Nephron progenitor cell (in vitro differentiated cells): ENCODE results near the gene UNC45A.
A peak's percentile ranks its signal among the peaks of the same experiment; 100 is the strongest.

Experiments
- DNase-seq: peaks from one replicate; pipeline ENCODE4 v3.0.0; 2021
- H3K27ac Mint-ChIP-seq: 2 replicates; pipeline ENCODE4 v1.8.0; 2021; ENCODE audit warnings: mild to moderate bottlenecking, moderate library complexity, mixed read lengths
- H3K27me3 Mint-ChIP-seq: 2 replicates; pipeline ENCODE4 v1.8.0; 2021; ENCODE audit warnings: mild to moderate bottlenecking, low read depth, mixed read lengths; ENCODE audit not compliant: poor library complexity
- H3K36me3 Mint-ChIP-seq: 2 replicates; pipeline ENCODE4 v1.8.0; 2021; ENCODE audit warnings: low read depth, mixed read lengths
- H3K4me1 Mint-ChIP-seq: 2 replicates; pipeline ENCODE4 v1.8.0; 2021; ENCODE audit warnings: mixed read lengths
- H3K4me3 Mint-ChIP-seq: 2 replicates; pipeline ENCODE4 v1.8.0; 2021; ENCODE audit warnings: mild to moderate bottlenecking, moderate library complexity, mixed read lengths
- H3K9me3 Mint-ChIP-seq: 2 replicates; pipeline ENCODE4 v1.8.0; 2021; ENCODE audit warnings: mild to moderate bottlenecking, moderate library complexity, mixed read lengths
- TF ChIP-seq, protein P1 (sequence below): fragments of 200-600 bp; sonication (generic); IDR thresholded peaks from 2 replicates; pipeline ENCODE4 v1.5.0; 2021; ENCODE audit warnings: antibody characterized with exemption

The UNC45A gene

GRCh38 chr15:90974216-90974615 is 39.1 kb downstream of the UNC45A start:
- no peak for DNase-seq
- H3K27me3 Mint-ChIP-seq, result no peaks in the 10 kb centered on the region
- H3K4me3 Mint-ChIP-seq, result no peak overlapping the region
- TF ChIP-seq, protein P1, sequence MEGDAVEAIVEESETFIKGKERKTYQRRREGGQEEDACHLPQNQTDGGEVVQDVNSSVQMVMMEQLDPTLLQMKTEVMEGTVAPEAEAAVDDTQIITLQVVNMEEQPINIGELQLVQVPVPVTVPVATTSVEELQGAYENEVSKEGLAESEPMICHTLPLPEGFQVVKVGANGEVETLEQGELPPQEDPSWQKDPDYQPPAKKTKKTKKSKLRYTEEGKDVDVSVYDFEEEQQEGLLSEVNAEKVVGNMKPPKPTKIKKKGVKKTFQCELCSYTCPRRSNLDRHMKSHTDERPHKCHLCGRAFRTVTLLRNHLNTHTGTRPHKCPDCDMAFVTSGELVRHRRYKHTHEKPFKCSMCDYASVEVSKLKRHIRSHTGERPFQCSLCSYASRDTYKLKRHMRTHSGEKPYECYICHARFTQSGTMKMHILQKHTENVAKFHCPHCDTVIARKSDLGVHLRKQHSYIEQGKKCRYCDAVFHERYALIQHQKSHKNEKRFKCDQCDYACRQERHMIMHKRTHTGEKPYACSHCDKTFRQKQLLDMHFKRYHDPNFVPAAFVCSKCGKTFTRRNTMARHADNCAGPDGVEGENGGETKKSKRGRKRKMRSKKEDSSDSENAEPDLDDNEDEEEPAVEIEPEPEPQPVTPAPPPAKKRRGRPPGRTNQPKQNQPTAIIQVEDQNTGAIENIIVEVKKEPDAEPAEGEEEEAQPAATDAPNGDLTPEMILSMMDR, result no peak
- no peaks in the 10 kb centered on the region for H3K9me3 Mint-ChIP-seq
- H3K27ac Mint-ChIP-seq, result peak overlapping the region; percentile 9
- H3K36me3 Mint-ChIP-seq, result peaks cover 64% of the 10 kb centered on the region
- no peaks in the 10 kb centered on the region for H3K4me1 Mint-ChIP-seq

GRCh38 chr15:90979582-90979981 is 44.5 kb downstream of the UNC45A start:
- Mint-ChIP-seq H3K36me3 (peaks cover 83% of the 10 kb centered on the region), H3K4me1 (no peaks in the 10 kb centered on the region), H3K27ac (no peak overlapping the region), H3K4me3 (no peak overlapping the region), H3K9me3 (no peaks in the 10 kb centered on the region), H3K27me3 (no peaks in the 10 kb centered on the region)
- TF ChIP-seq, protein P1, result no peak
- DNase-seq, result no peak

DNA sequence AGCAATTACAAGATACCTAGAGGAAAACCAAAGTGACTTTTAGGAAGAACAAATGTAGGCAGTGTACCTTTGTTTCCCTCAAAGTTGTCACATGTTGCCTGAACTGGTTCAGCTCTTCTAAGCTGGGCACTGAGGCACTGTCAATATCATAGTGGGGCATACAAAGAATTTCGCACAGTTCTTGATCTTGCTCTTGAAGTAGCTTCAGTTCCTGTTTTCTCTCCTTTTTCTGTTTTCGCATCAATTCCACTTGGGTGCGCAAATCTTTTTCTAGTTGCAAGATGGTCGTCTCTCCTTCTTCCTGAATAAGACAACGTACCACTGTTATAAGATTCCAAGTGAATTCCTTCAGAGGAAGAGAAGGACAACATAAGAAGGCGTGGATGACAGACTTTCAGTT is 46.6 kb downstream of the UNC45A start:
- H3K36me3 Mint-ChIP-seq, result peaks cover 76% of the 10 kb centered on the region
- H3K27me3 Mint-ChIP-seq, result no peaks in the 10 kb centered on the region
- DNase-seq, result no peak
- TF ChIP-seq, protein P1, result no peak
- H3K27ac Mint-ChIP-seq, result peak overlapping the region; percentile 16
- H3K4me3 Mint-ChIP-seq, result no peak overlapping the region
- no peaks in the 10 kb centered on the region for H3K4me1 Mint-ChIP-seq
- H3K9me3 Mint-ChIP-seq, result no peaks in the 10 kb centered on the region

DNA sequence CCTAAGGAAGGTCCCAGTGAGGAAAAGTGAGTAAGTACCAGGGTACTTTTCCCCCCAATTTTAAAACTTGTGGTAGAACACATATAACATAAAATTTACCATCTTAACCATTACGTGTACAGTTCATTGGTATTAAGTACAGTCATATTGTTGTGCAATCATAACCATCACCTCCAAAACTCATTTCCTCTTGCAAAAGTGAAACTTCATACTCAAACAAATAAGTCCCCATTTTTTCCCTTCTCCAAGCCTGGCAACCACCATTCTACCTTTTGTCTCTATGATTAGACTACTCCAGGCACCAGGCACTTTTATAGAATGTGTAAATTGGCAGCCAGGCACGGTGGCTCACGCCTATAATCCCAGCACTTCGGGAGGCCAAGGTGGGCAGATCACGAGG is 47.0 kb downstream of the UNC45A start:
- Mint-ChIP-seq H3K4me3 (no peak overlapping the region), H3K9me3 (no peaks in the 10 kb centered on the region), H3K27ac (no peak overlapping the region), H3K27me3 (no peaks in the 10 kb centered on the region), H3K4me1 (no peaks in the 10 kb centered on the region), H3K36me3 (peaks cover 72% of the 10 kb centered on the region)
- TF ChIP-seq, protein P1, result no peak
- DNase-seq, result no peak

DNA sequence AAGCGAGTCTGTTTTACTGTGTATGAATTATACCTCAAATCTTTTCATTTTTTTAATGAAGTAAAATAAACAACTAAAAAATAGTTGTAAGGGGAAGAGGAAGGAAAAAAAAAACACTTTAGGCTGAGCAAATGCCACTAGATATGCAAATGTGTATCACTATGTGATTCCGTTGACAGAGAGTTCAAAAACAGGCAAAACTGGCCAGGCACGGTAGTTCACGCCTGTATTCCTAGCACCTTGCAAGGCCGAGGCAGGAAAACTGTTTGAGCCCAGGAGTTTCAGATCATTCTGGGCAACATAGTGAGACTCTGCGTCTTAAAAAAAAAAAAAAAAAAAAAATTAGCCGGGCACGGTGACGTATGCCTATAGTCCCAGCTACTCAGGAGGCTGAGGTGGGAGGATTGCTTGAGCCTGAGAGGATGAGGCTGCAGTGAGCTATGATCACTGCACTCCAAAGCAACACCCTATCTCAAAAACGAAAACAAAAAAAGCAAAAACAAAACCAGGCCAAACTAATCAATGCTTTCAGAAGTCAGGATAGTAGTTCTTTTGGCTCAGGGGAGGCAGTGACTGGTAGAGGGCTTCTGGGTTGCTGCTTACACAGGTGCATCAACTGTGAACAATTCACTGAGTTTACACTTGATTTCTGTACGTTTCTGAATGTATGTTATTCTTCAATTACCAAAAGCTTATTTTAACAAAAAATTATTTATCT is 51.9 kb downstream of the UNC45A start:
- no peak for DNase-seq
- TF ChIP-seq, protein P1, result no peak
- Mint-ChIP-seq H3K27ac (no peak overlapping the region), H3K36me3 (peaks cover 37% of the 10 kb centered on the region), H3K27me3 (no peaks in the 10 kb centered on the region), H3K4me1 (peaks cover 22% of the 10 kb centered on the region), H3K9me3 (no peaks in the 10 kb centered on the region), H3K4me3 (no peak overlapping the region)

GRCh38 chr15:90987561-90988141 is 52.6 kb downstream of the UNC45A start:
- no peaks in the 10 kb centered on the region for H3K9me3 Mint-ChIP-seq
- no peak for DNase-seq
- TF ChIP-seq, protein P1, result no peak
- peak overlapping the region; percentile 33 for H3K27ac Mint-ChIP-seq
- no peak overlapping the region for H3K4me3 Mint-ChIP-seq
- H3K4me1 Mint-ChIP-seq, result peaks cover 29% of the 10 kb centered on the region
- no peaks in the 10 kb centered on the region for H3K27me3 Mint-ChIP-seq
- H3K36me3 Mint-ChIP-seq, result peaks cover 30% of the 10 kb centered on the region
